ENCODE results near the gene GPR21. TPM values are rescaled to one million over a fixed set of nuclear protein-coding genes. Genes with fewer than 3 reads are reported as not detected.

Gene GPR21
- total RNA-seq, 2 donors from 2014 or later: 1.5 to 1.8 TPM

GRCh38 chr9:123040801-123041200, 7.3 kb downstream of the GPR21 start:
- no peak overlapping the region for H3K27ac ChIP-seq (ENCODE audit: low read depth, low read length)
- peaks cover 41% of the 10 kb centered on the region for H3K36me3 ChIP-seq (ENCODE audit: control insufficient read depth, insufficient read depth, low read length)
- no peaks in the 10 kb centered on the region for H3K9me3 ChIP-seq (ENCODE audit: control insufficient read depth, low read length)
- Mint-ChIP-seq H3K4me3 (no peak overlapping the region), H3K27ac (no peak overlapping the region), H3K4me1 (no peaks in the 10 kb centered on the region), H3K9me3 (no peaks in the 10 kb centered on the region), H3K36me3 (ENCODE audit: low read depth) (peaks cover 20% of the 10 kb centered on the region), H3K27me3 (ENCODE audit: insufficient read depth) (no peaks in the 10 kb centered on the region)
- WGBS, 2 experiments (ENCODE audit: insufficient coverage in 1 of 2, insufficient read length in 1 of 2): 90 to 100% methylated on average over 1 of the region's 1 CpG
- H3K4me3 ChIP-seq (ENCODE audit: low read length): no peak overlapping the region
- DNase-seq: no peak
- H3K4me1 ChIP-seq (ENCODE audit: control insufficient read depth, insufficient read depth, low read length): no peaks in the 10 kb centered on the region
- H3K27me3 ChIP-seq (ENCODE audit: control insufficient read depth, insufficient read depth, low read length, poor library complexity, severe bottlenecking): no peaks in the 10 kb centered on the region
- H3K9ac ChIP-seq (ENCODE audit: extremely low read depth, low read length, poor library complexity, severe bottlenecking): no peak overlapping the region
- TF ChIP-seq, protein P1, sequence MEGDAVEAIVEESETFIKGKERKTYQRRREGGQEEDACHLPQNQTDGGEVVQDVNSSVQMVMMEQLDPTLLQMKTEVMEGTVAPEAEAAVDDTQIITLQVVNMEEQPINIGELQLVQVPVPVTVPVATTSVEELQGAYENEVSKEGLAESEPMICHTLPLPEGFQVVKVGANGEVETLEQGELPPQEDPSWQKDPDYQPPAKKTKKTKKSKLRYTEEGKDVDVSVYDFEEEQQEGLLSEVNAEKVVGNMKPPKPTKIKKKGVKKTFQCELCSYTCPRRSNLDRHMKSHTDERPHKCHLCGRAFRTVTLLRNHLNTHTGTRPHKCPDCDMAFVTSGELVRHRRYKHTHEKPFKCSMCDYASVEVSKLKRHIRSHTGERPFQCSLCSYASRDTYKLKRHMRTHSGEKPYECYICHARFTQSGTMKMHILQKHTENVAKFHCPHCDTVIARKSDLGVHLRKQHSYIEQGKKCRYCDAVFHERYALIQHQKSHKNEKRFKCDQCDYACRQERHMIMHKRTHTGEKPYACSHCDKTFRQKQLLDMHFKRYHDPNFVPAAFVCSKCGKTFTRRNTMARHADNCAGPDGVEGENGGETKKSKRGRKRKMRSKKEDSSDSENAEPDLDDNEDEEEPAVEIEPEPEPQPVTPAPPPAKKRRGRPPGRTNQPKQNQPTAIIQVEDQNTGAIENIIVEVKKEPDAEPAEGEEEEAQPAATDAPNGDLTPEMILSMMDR (conservative IDR thresholded peaks at IDR 0.05): no peak

DNA sequence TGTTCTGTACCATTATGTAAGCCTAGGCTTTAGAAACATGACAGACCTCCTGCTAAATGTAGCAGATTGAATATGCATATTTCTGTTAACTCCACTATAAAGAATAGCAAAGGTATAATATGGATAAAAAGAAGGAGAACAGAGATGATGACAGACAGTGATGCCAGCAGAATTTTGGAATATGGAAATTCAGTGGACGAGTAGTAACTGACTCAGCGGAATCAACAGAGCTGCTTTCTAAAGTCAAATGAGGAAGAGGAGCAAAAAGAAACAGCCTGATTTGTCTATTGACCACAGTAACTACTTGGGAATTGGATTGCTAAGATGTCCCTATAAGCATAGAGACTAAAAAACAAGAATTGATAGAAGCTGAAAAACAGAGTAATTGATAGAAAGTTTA, 8.0 kb downstream of the GPR21 start:
- no peak overlapping the region for H3K27ac ChIP-seq (ENCODE audit: low read depth, low read length)
- WGBS, 2 experiments (ENCODE audit: insufficient coverage in 1 of 2, insufficient read length in 1 of 2): 84 to 94% methylated on average over 2 of the region's 2 CpGs
- TF ChIP-seq, protein P1 (conservative IDR thresholded peaks at IDR 0.05): no peak
- Mint-ChIP-seq H3K9me3 (no peaks in the 10 kb centered on the region), H3K4me1 (no peaks in the 10 kb centered on the region), H3K27me3 (ENCODE audit: insufficient read depth) (no peaks in the 10 kb centered on the region), H3K36me3 (ENCODE audit: low read depth) (peaks cover 20% of the 10 kb centered on the region), H3K27ac (no peak overlapping the region), H3K4me3 (no peak overlapping the region)
- DNase-seq: no peak
- H3K4me3 ChIP-seq (ENCODE audit: low read length): no peak overlapping the region
- no peak overlapping the region for H3K9ac ChIP-seq (ENCODE audit: extremely low read depth, low read length, poor library complexity, severe bottlenecking)
- no peaks in the 10 kb centered on the region for H3K4me1 ChIP-seq (ENCODE audit: control insufficient read depth, insufficient read depth, low read length)
- no peaks in the 10 kb centered on the region for H3K27me3 ChIP-seq (ENCODE audit: control insufficient read depth, insufficient read depth, low read length, poor library complexity, severe bottlenecking)
- no peaks in the 10 kb centered on the region for H3K9me3 ChIP-seq (ENCODE audit: control insufficient read depth, low read length)
- peaks cover 35% of the 10 kb centered on the region for H3K36me3 ChIP-seq (ENCODE audit: control insufficient read depth, insufficient read depth, low read length)

- Mint-ChIP-seq H3K36me3 (ENCODE audit: low read depth) (peaks cover 20% of the 10 kb centered on the region), H3K4me3 (no peak overlapping the region), H3K27me3 (ENCODE audit: insufficient read depth) (no peaks in the 10 kb centered on the region), H3K9me3 (no peaks in the 10 kb centered on the region), H3K4me1 (no peaks in the 10 kb centered on the region), H3K27ac (no peak overlapping the region)
- DNase-seq: no peak
- TF ChIP-seq, protein P1 (conservative IDR thresholded peaks at IDR 0.05): no peak
- 96 to 97% methylated on average over 4 to 5 of the region's 5 CpGs for WGBS, 2 experiments (ENCODE audit: insufficient coverage in 1 of 2, insufficient read length in 1 of 2)
- Histone ChIP-seq H3K4me3 (ENCODE audit: low read length) (no peak overlapping the region), H3K27ac (ENCODE audit: low read depth, low read length) (no peak overlapping the region), H3K4me1 (ENCODE audit: control insufficient read depth, insufficient read depth, low read length) (no peaks in the 10 kb centered on the region), H3K9me3 (ENCODE audit: control insufficient read depth, low read length) (no peaks in the 10 kb centered on the region), H3K27me3 (ENCODE audit: control insufficient read depth, insufficient read depth, low read length, poor library complexity, severe bottlenecking) (no peaks in the 10 kb centered on the region), H3K36me3 (ENCODE audit: control insufficient read depth, insufficient read depth, low read length) (peaks cover 27% of the 10 kb centered on the region), H3K9ac (ENCODE audit: extremely low read depth, low read length, poor library complexity, severe bottlenecking) (no peak overlapping the region)
These were observed 9.8 kb downstream of the GPR21 start for GRCh38 chr9:123043081-123043939.
